ENCODE measurements around the gene FDCSP. TPM values are rescaled to one million over a fixed set of nuclear protein-coding genes. Genes with fewer than 3 reads are reported as not detected.
A peak's percentile ranks its signal among the peaks of the same experiment; 100 is the strongest.

FDCSP gene
- total and polyA plus RNA-seq, 2 of the 13 experiments (the other 11 are each of a cell fraction or from before 2014, with no cell fraction given) = not detected

GRCh38 chr4:70197842-70198241, 28.1 kb upstream of the FDCSP start (continued):
- TF ChIP-seq, protein P1, sequence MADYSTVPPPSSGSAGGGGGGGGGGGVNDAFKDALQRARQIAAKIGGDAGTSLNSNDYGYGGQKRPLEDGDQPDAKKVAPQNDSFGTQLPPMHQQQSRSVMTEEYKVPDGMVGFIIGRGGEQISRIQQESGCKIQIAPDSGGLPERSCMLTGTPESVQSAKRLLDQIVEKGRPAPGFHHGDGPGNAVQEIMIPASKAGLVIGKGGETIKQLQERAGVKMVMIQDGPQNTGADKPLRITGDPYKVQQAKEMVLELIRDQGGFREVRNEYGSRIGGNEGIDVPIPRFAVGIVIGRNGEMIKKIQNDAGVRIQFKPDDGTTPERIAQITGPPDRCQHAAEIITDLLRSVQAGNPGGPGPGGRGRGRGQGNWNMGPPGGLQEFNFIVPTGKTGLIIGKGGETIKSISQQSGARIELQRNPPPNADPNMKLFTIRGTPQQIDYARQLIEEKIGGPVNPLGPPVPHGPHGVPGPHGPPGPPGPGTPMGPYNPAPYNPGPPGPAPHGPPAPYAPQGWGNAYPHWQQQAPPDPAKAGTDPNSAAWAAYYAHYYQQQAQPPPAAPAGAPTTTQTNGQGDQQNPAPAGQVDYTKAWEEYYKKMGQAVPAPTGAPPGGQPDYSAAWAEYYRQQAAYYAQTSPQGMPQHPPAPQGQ (CRISPR knock-in tag; IDR thresholded peaks at IDR 0.05; ENCODE audit: borderline replicate concordance) = no peak
- TF ChIP-seq ZBTB33 (CRISPR knock-in tag; IDR thresholded peaks at IDR 0.05) = no peak
- TF ChIP-seq MBNL3 (CRISPR knock-in tag; conservative IDR thresholded peaks at IDR 0.05) = no peak
- TF ChIP-seq NRL (CRISPR knock-in tag; IDR thresholded peaks at IDR 0.05; ENCODE audit: borderline replicate concordance) = no peak
- no peak for TF ChIP-seq RARA (CRISPR knock-in tag; IDR thresholded peaks at IDR 0.05)
- TF ChIP-seq ZNF530 (CRISPR knock-in tag; IDR thresholded peaks at IDR 0.05; ENCODE audit: low read depth) = no peak
- no peak for TF ChIP-seq ZNF234 (CRISPR knock-in tag; conservative IDR thresholded peaks at IDR 0.05)
- TF ChIP-seq SRY (CRISPR knock-in tag; IDR thresholded peaks at IDR 0.05) = no peak
- TF ChIP-seq POLR2G (IDR thresholded peaks at IDR 0.05; ENCODE audit: low read depth, low read length) = peak; percentile 71
- no peak for TF ChIP-seq MAF1 (CRISPR knock-in tag; IDR thresholded peaks at IDR 0.05; ENCODE audit: borderline replicate concordance)
- TF ChIP-seq, protein P2, sequence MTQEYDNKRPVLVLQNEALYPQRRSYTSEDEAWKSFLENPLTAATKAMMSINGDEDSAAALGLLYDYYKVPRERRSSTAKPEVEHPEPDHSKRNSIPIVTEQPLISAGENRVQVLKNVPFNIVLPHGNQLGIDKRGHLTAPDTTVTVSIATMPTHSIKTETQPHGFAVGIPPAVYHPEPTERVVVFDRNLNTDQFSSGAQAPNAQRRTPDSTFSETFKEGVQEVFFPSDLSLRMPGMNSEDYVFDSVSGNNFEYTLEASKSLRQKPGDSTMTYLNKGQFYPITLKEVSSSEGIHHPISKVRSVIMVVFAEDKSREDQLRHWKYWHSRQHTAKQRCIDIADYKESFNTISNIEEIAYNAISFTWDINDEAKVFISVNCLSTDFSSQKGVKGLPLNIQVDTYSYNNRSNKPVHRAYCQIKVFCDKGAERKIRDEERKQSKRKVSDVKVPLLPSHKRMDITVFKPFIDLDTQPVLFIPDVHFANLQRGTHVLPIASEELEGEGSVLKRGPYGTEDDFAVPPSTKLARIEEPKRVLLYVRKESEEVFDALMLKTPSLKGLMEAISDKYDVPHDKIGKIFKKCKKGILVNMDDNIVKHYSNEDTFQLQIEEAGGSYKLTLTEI (CRISPR knock-in tag; conservative IDR thresholded peaks at IDR 0.05) = no peak
- TF ChIP-seq PTBP1 (IDR thresholded peaks at IDR 0.05; ENCODE audit: low read depth, low read length, poor library complexity, severe bottlenecking) = no peak
- TF ChIP-seq FOXJ3 (CRISPR knock-in tag; IDR thresholded peaks at IDR 0.05; ENCODE audit: borderline replicate concordance) = 0 out of 2 replicates have a peak, but pooled peaks have one; percentile 17
- no peak for TF ChIP-seq ZNF143 (CRISPR knock-in tag; IDR thresholded peaks at IDR 0.05)
- TF ChIP-seq SKI (IDR thresholded peaks at IDR 0.05; ENCODE audit: partially characterized antibody) = no peak
- TF ChIP-seq, protein P3, sequence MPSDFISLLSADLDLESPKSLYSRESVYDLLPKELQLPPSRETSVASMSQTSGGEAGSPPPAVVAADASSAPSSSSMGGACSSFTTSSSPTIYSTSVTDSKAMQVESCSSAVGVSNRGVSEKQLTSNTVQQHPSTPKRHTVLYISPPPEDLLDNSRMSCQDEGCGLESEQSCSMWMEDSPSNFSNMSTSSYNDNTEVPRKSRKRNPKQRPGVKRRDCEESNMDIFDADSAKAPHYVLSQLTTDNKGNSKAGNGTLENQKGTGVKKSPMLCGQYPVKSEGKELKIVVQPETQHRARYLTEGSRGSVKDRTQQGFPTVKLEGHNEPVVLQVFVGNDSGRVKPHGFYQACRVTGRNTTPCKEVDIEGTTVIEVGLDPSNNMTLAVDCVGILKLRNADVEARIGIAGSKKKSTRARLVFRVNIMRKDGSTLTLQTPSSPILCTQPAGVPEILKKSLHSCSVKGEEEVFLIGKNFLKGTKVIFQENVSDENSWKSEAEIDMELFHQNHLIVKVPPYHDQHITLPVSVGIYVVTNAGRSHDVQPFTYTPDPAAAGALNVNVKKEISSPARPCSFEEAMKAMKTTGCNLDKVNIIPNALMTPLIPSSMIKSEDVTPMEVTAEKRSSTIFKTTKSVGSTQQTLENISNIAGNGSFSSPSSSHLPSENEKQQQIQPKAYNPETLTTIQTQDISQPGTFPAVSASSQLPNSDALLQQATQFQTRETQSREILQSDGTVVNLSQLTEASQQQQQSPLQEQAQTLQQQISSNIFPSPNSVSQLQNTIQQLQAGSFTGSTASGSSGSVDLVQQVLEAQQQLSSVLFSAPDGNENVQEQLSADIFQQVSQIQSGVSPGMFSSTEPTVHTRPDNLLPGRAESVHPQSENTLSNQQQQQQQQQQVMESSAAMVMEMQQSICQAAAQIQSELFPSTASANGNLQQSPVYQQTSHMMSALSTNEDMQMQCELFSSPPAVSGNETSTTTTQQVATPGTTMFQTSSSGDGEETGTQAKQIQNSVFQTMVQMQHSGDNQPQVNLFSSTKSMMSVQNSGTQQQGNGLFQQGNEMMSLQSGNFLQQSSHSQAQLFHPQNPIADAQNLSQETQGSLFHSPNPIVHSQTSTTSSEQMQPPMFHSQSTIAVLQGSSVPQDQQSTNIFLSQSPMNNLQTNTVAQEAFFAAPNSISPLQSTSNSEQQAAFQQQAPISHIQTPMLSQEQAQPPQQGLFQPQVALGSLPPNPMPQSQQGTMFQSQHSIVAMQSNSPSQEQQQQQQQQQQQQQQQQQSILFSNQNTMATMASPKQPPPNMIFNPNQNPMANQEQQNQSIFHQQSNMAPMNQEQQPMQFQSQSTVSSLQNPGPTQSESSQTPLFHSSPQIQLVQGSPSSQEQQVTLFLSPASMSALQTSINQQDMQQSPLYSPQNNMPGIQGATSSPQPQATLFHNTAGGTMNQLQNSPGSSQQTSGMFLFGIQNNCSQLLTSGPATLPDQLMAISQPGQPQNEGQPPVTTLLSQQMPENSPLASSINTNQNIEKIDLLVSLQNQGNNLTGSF (CRISPR knock-in tag; IDR thresholded peaks at IDR 0.05) = no peak
- no peak for TF ChIP-seq ZNF275 (CRISPR knock-in tag; IDR thresholded peaks at IDR 0.05; ENCODE audit: borderline replicate concordance)
- no peak for TF ChIP-seq FOSL1 (CRISPR knock-in tag; IDR thresholded peaks at IDR 0.05; ENCODE audit: borderline replicate concordance)

All from HepG2 (cell line).